Upper lobe of left lung (tissue), 6 donors: Measurements from ENCODE around the gene FHIT. TPM values are rescaled to one million over a fixed set of nuclear protein-coding genes. Genes with fewer than 3 reads are reported as not detected.

ENCODE experiments used
- ATAC-seq, 2 donors: fragments of 200-7000 bp; cut with Tn5 transposase; one replicate each; pipeline ENCODE4 v1.9.1; 2022; ENCODE audit warnings: mild to moderate bottlenecking in 2 of 2, moderate library complexity in 2 of 2; ENCODE audit not compliant: low FRiP score in 2 of 2
- DNase-seq, 2 donors: peaks; one replicate each; pipeline ENCODE4 v3.0.0-alpha.2; 2019 to 2020
- H3K27ac ChIP-seq, 4 donors: fragments of 200-600 bp; sonication (generic); one replicate each; pipeline ENCODE4 v1.5.1; 2016 to 2019
- H3K27me3 ChIP-seq, 4 donors: fragments of 200-600 bp; sonication (generic); one replicate each; pipeline ENCODE4 v1.5.1; 2017 to 2019
- H3K36me3 ChIP-seq, 4 donors: fragments of 200-600 bp; sonication (generic); one replicate each; pipeline ENCODE4 v1.5.1; 2016 to 2019
- H3K4me1 ChIP-seq, 4 donors: fragments of 200-600 bp; sonication (generic); one replicate each; pipeline ENCODE4 v1.5.1; 2018 to 2019
- H3K4me3 ChIP-seq, 4 donors: fragments of 200-600 bp; sonication (generic); one replicate each; pipeline ENCODE4 v1.5.1; 2017 to 2019; ENCODE audit warnings: mild to moderate bottlenecking in 2 of 4, moderate library complexity in 1 of 4
- H3K9me3 ChIP-seq, 4 donors: fragments of 200-600 bp; sonication (generic); one replicate each; pipeline ENCODE4 v1.5.1; 2018 to 2019
- CTCF ChIP-seq, 6 experiments: fragments of 450-650 bp in 4 of 6; fragments of 200-600 bp in 2 of 6; sonication (generic) in 2 of 6; IDR thresholded peaks; one replicate each; pipeline ENCODE4 v1.5.1; 2016 to 2019; ENCODE audit warnings: antibody characterized with exemption in 6 of 6
- EP300 ChIP-seq, 4 donors: sonication (generic); formaldehyde crosslinking; IDR thresholded peaks; one replicate each; pipeline ENCODE4 v1.5.1; 2017; ENCODE audit warnings: antibody characterized with exemption in 4 of 4, control low read depth in 2 of 4
- POLR2A ChIP-seq, 4 donors: fragments of 450-650 bp; IDR thresholded peaks; one replicate each; pipeline ENCODE4 v1.5.1; 2016 to 2017; ENCODE audit warnings: antibody characterized with exemption in 4 of 4, mild to moderate bottlenecking in 2 of 4
- POLR2AphosphoS5 ChIP-seq, 2 donors: sonication (generic); formaldehyde crosslinking; IDR thresholded peaks; one replicate each; pipeline ENCODE4 v1.5.1; 2017; ENCODE audit warnings: antibody characterized with exemption in 2 of 2
- WGBS, 2 donors: methylation state at CpG; one replicate each; pipeline ENCODE4 v1.1.5; 2017 to 2018; 5-methylcytosine and 5-hydroxymethylcytosine counted together
- small RNA-seq, 4 donors: library from RNA; depleted of rRNA; stranded (forward); fragments of <200 nt; gene quantifications; one replicate each; pipeline ENCODE3, GENCODE V24; 2016
- total RNA-seq, 6 donors: library from RNA; depleted of rRNA in 4 of 6; stranded (reverse); fragments of >200 nt in 4 of 6; gene quantifications; one replicate each; pipeline versions ENCODE4 v1.1.0 to v1.2.1, GENCODE V29; 2016 to 2021
- donor health status: DM: no; HTN: no; CAD: no; lungs with moderate emphysema.
- donor health status: DM: no; HTN: yes; CAD: no; lungs with severe emphysema.

FHIT gene
- total RNA-seq, 6 donors from 2014 or later: 6.8 to 56.6 (median 11.1) TPM

GRCh38 chr3:59708202-59708601, 1543.0 kb downstream of the FHIT start:
- ATAC-seq (no peak), DNase-seq (no peak)
- Histone ChIP-seq H3K36me3 (no peaks in the 10 kb centered on the region), H3K27me3 (no peaks in the 10 kb centered on the region), H3K4me3 (no peak overlapping the region), H3K27ac (no peak overlapping the region), H3K9me3 (no peaks in the 10 kb centered on the region), H3K4me1 (no peaks in the 10 kb centered on the region)
- 93 to 98% methylated on average over 3 of the region's 3 CpGs for WGBS, 2 donors
- TF ChIP-seq EP300 (IDR thresholded peaks at IDR 0.05) (no peak), POLR2AphosphoS5 (IDR thresholded peaks at IDR 0.05) (no peak)

- TF ChIP-seq POLR2A (IDR thresholded peaks at IDR 0.05): no peak
- no peak for TF ChIP-seq POLR2AphosphoS5 (IDR thresholded peaks at IDR 0.05)
- TF ChIP-seq EP300 (IDR thresholded peaks at IDR 0.05): no peak
- no peak for TF ChIP-seq CTCF (IDR thresholded peaks at IDR 0.05)
- WGBS, 2 donors: 58 to 69% methylated on average over 4 of the region's 4 CpGs
- no peaks in the 10 kb centered on the region for H3K9me3 ChIP-seq
- H3K27me3 ChIP-seq: no peaks in the 10 kb centered on the region
- no peak for ATAC-seq
- no peaks in the 10 kb centered on the region for H3K4me1 ChIP-seq
- no peak overlapping the region for H3K4me3 ChIP-seq
- H3K27ac ChIP-seq: no peak overlapping the region
- DNase-seq: no peak
- no peaks in the 10 kb centered on the region for H3K36me3 ChIP-seq
Measured at GRCh38 chr3:59704292-59704691, 1547.0 kb downstream of the FHIT start.

GRCh38 chr3:59699648-59700320, 1551.5 kb downstream of the FHIT start:
- Histone ChIP-seq H3K27me3 (no peaks in the 10 kb centered on the region), H3K4me3 (no peak overlapping the region), H3K9me3 (no peaks in the 10 kb centered on the region), H3K36me3 (no peaks in the 10 kb centered on the region), H3K4me1 (no peaks in the 10 kb centered on the region), H3K27ac (no peak overlapping the region)
- no peak for DNase-seq
- ATAC-seq: no peak
- 88 to 93% methylated on average over 6 of the region's 6 CpGs for WGBS, 2 donors
- TF ChIP-seq POLR2A (IDR thresholded peaks at IDR 0.05) (no peak), CTCF (IDR thresholded peaks at IDR 0.05) (no peak), POLR2AphosphoS5 (IDR thresholded peaks at IDR 0.05) (no peak), EP300 (IDR thresholded peaks at IDR 0.05) (no peak)

Small RNAs within 50 kb of the gene (small RNA-seq; reads per million reads assigned to genes)
- 0 reads per million in 4 donors for gene MIR548BB
- gene RF00012: 0 reads per million in 4 donors
